ENCODE results near the gene NPC2. TPM values are rescaled to one million over a fixed set of nuclear protein-coding genes. Genes with fewer than 3 reads are reported as not detected.

NPC2 gene
- total RNA-seq, 1 donor = 266 TPM

- TF ChIP-seq, protein P1, sequence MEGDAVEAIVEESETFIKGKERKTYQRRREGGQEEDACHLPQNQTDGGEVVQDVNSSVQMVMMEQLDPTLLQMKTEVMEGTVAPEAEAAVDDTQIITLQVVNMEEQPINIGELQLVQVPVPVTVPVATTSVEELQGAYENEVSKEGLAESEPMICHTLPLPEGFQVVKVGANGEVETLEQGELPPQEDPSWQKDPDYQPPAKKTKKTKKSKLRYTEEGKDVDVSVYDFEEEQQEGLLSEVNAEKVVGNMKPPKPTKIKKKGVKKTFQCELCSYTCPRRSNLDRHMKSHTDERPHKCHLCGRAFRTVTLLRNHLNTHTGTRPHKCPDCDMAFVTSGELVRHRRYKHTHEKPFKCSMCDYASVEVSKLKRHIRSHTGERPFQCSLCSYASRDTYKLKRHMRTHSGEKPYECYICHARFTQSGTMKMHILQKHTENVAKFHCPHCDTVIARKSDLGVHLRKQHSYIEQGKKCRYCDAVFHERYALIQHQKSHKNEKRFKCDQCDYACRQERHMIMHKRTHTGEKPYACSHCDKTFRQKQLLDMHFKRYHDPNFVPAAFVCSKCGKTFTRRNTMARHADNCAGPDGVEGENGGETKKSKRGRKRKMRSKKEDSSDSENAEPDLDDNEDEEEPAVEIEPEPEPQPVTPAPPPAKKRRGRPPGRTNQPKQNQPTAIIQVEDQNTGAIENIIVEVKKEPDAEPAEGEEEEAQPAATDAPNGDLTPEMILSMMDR (IDR thresholded peaks at IDR 0.05; ENCODE audit: extremely low read depth, low read depth, low read length) = no peak
- Histone ChIP-seq H2AFZ (ENCODE audit: low read length) (no peak overlapping the region), H3K27ac (ENCODE audit: low read depth, low read length) (no peak overlapping the region), H3K27me3 (ENCODE audit: insufficient read depth, low read length) (no peaks in the 10 kb centered on the region), H3K4me2 (ENCODE audit: insufficient read depth, low read length) (no peak overlapping the region), H3K9me3 (ENCODE audit: low read depth, low read length) (no peaks in the 10 kb centered on the region), H4K20me1 (ENCODE audit: insufficient read depth, low read length) (no peaks in the 10 kb centered on the region), H3K4me1 (ENCODE audit: insufficient read depth, low read length) (peaks cover 16% of the 10 kb centered on the region), H3K79me2 (ENCODE audit: insufficient read depth, low read length) (no peaks in the 10 kb centered on the region), H3K4me3 (ENCODE audit: insufficient read depth, low read length) (no peak overlapping the region), H3K36me3 (ENCODE audit: insufficient read depth, low read length) (peaks cover 85% of the 10 kb centered on the region)
- peak; percentile 5 for DNase-seq (ENCODE audit: insufficient read length, low spot score, missing footprints)
Measured at GRCh38 chr14:74521756-74522155, 28.7 kb upstream of the NPC2 start.

DNA sequence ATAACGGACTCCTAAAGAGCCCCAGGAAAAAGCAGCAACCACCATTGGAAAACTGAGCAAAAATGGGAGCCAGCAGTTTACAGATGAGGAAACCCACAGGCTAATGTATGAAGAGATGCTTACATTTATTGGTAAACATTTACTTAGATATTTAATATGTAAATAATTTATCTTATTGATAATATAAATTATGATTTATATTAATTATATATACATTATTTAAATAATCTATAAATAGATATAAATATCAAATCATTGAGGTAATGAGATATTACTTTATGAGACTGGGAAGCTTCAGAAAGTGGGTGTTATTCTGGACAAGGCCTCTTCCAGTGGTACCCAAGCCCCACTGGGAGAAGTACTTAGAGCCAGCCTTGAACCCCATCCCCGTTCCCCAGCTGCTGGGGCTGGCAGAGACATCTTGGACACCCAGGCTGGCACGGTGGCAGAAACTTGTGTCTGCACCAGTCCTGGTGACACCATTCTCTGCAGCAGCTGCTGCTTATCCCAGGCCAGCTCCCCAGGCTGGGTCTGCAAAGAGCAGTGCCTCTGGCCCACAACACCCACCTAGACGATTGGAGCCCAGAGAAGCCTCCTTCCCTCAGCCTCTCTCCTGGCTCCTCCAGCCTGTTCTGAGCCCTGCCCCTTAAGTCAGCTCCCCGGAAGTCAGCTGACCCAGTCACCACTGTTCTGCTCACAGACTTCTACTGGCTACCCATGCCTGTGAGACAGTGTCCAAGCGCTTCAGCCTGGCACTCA lies 26.4 kb upstream of the NPC2 start:
- Histone ChIP-seq H3K79me2 (ENCODE audit: insufficient read depth, low read length) (no peaks in the 10 kb centered on the region), H3K4me1 (ENCODE audit: insufficient read depth, low read length) (peaks cover 24% of the 10 kb centered on the region), H3K4me2 (ENCODE audit: insufficient read depth, low read length) (no peak overlapping the region), H3K4me3 (ENCODE audit: insufficient read depth, low read length) (no peak overlapping the region), H3K27me3 (ENCODE audit: insufficient read depth, low read length) (no peaks in the 10 kb centered on the region), H2AFZ (ENCODE audit: low read length) (no peak overlapping the region), H3K36me3 (ENCODE audit: insufficient read depth, low read length) (peaks cover 78% of the 10 kb centered on the region), H3K9me3 (ENCODE audit: low read depth, low read length) (no peaks in the 10 kb centered on the region), H3K27ac (ENCODE audit: low read depth, low read length) (no peak overlapping the region), H4K20me1 (ENCODE audit: insufficient read depth, low read length) (no peaks in the 10 kb centered on the region)
- TF ChIP-seq, protein P1 (IDR thresholded peaks at IDR 0.05; ENCODE audit: extremely low read depth, low read depth, low read length) = no peak
- DNase-seq (ENCODE audit: insufficient read length, low spot score, missing footprints) = peak; percentile 90

GRCh38 chr14:74518221-74518620 lies 25.1 kb upstream of the NPC2 start:
- Histone ChIP-seq H4K20me1 (ENCODE audit: insufficient read depth, low read length) (no peaks in the 10 kb centered on the region), H3K27me3 (ENCODE audit: insufficient read depth, low read length) (no peaks in the 10 kb centered on the region), H3K4me2 (ENCODE audit: insufficient read depth, low read length) (no peak overlapping the region), H3K27ac (ENCODE audit: low read depth, low read length) (peak overlapping the region; percentile 6), H3K36me3 (ENCODE audit: insufficient read depth, low read length) (peaks cover 81% of the 10 kb centered on the region), H3K4me3 (ENCODE audit: insufficient read depth, low read length) (no peak overlapping the region), H3K79me2 (ENCODE audit: insufficient read depth, low read length) (no peaks in the 10 kb centered on the region), H2AFZ (ENCODE audit: low read length) (no peak overlapping the region), H3K4me1 (ENCODE audit: insufficient read depth, low read length) (peaks cover 31% of the 10 kb centered on the region), H3K9me3 (ENCODE audit: low read depth, low read length) (no peaks in the 10 kb centered on the region)
- DNase-seq (ENCODE audit: insufficient read length, low spot score, missing footprints) = peak; percentile 31
- TF ChIP-seq, protein P1 (IDR thresholded peaks at IDR 0.05; ENCODE audit: extremely low read depth, low read depth, low read length) = no peak

DNA sequence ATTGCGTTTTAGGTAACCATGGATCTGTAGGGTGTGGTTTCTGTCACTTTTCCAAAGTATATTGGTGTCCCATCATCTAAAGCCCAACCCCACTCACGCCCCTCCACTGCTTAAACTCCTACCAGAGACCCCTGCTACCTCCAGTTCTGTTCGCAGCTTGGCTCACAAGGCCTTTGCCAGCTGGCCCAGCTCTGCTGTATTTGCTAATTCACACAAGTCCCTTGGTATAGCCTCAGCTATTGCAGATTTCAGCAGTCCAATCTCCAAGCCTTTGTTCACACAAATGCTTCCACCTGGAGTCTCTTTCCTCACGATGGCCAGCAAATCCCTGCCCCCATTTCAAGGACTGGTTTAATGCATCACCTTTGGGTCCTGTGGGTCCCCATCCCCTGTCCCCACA lies 24.6 kb upstream of the NPC2 start:
- Histone ChIP-seq H4K20me1 (ENCODE audit: insufficient read depth, low read length) (no peaks in the 10 kb centered on the region), H3K4me3 (ENCODE audit: insufficient read depth, low read length) (no peak overlapping the region), H3K9me3 (ENCODE audit: low read depth, low read length) (no peaks in the 10 kb centered on the region), H3K4me2 (ENCODE audit: insufficient read depth, low read length) (no peak overlapping the region), H2AFZ (ENCODE audit: low read length) (no peak overlapping the region), H3K27ac (ENCODE audit: low read depth, low read length) (peak overlapping the region; percentile 6), H3K79me2 (ENCODE audit: insufficient read depth, low read length) (no peaks in the 10 kb centered on the region), H3K36me3 (ENCODE audit: insufficient read depth, low read length) (peaks cover 81% of the 10 kb centered on the region), H3K27me3 (ENCODE audit: insufficient read depth, low read length) (no peaks in the 10 kb centered on the region), H3K4me1 (ENCODE audit: insufficient read depth, low read length) (peaks cover 36% of the 10 kb centered on the region)
- TF ChIP-seq, protein P1 (IDR thresholded peaks at IDR 0.05; ENCODE audit: extremely low read depth, low read depth, low read length) = no peak
- peak; percentile 70 for DNase-seq (ENCODE audit: insufficient read length, low spot score, missing footprints)

All from osteoblast (primary cell).